B cell (primary cell): ENCODE data around the gene ABCC9. TPM values are rescaled to one million over a fixed set of nuclear protein-coding genes. Genes with fewer than 3 reads are reported as not detected.

ENCODE experiments used
- ATAC-seq: fragments of 200-7000 bp; cut with Tn5 transposase; one replicate; pipeline ENCODE4 v1.10.0; 2021; ENCODE audit warnings: low read depth, mild to moderate bottlenecking, moderate number of reproducible peaks, moderate library complexity
- CTCF ChIA-PET: fragments of 350-600 bp; sonication (Branson Sonifier 250); formaldehyde crosslinking; loops from one replicate; lab custom pipeline; 2021; ENCODE audit warnings: antibody characterized with exemption, inconsistent platforms; lab: Charles Lee
- POLR2A ChIA-PET: fragments of 350-600 bp; sonication (Branson Sonifier 250); formaldehyde crosslinking; loops from one replicate; lab custom pipeline; 2021; ENCODE audit warnings: antibody characterized with exemption; lab: Charles Lee
- DNase-seq: peaks from one replicate; pipeline ENCODE4 v3.0.0; 2013
- H2AFZ ChIP-seq: 2 replicates; pipeline ENCODE4 v1.6.1; 2012; ENCODE audit warnings: mild to moderate bottlenecking, low read depth, low read length; ENCODE audit not compliant: insufficient read depth, poor library complexity, severe bottlenecking
- H3K27ac ChIP-seq, 2 donors: 1 replicate in 1 of 2; 2 replicates in 1 of 2; pipeline ENCODE4 v1.5.1; 2012 to 2013; ENCODE audit warnings: low read length in 2 of 2, mild to moderate bottlenecking in 2 of 2, moderate library complexity in 1 of 2
- H3K27me3 ChIP-seq, 4 experiments: fragments of 200-600 bp in 1 of 4; sonication (generic) in 1 of 4; replicated peaks in 1 of 4; 1 replicate in 2 of 4; 2 replicates in 2 of 4; pipeline versions ENCODE4 v1.6.1 to v1.7.0; 2013 to 2016; ENCODE audit warnings: low read length in 3 of 4, mild to moderate bottlenecking in 2 of 4, mixed read lengths in 1 of 4, moderate library complexity in 1 of 4; ENCODE audit not compliant: insufficient read depth in 4 of 4, control insufficient read depth in 3 of 4; ENCODE audit errors: control extremely low read depth in 1 of 4
- H3K36me3 ChIP-seq, 2 experiments: replicated peaks in 1 of 2; 1 replicate in 1 of 2; 2 replicates in 1 of 2; pipeline versions ENCODE4 v1.6.1 to v1.7.1; 2013; ENCODE audit warnings: low read length in 1 of 2; ENCODE audit not compliant: insufficient read depth in 2 of 2, control insufficient read depth in 1 of 2; ENCODE audit errors: control extremely low read depth in 1 of 2, extremely low read depth in 1 of 2
- H3K4me1 ChIP-seq, 2 donors: fragments of 200-600 bp in 1 of 2; sonication (generic) in 1 of 2; 1 replicate in 1 of 2; 2 replicates in 1 of 2; pipeline versions ENCODE4 v1.5.1 to v1.6.1; 2013 to 2017; ENCODE audit warnings: low read length in 2 of 2; ENCODE audit not compliant: control insufficient read depth in 2 of 2, insufficient read depth in 2 of 2
- H3K4me2 ChIP-seq: replicated peaks from 2 replicates; pipeline ENCODE3; 2012; ENCODE audit warnings: mild to moderate bottlenecking, low read depth, low read length; ENCODE audit not compliant: poor library complexity, severe bottlenecking
- H3K4me3 ChIP-seq, 5 experiments: fragments of 200-600 bp in 1 of 5; sonication (generic) in 1 of 5; 1 replicate in 3 of 5; 2 replicates in 2 of 5; pipeline versions ENCODE4 v1.5.1 to v1.7.0; 2011 to 2016; ENCODE audit warnings: low read length in 4 of 5, mild to moderate bottlenecking in 4 of 5, low read depth in 2 of 5, control low read depth in 1 of 5, moderate library complexity in 1 of 5; ENCODE audit not compliant: insufficient read depth in 1 of 5; ENCODE audit errors: control extremely low read depth in 1 of 5, extremely low read depth in 1 of 5
- H3K79me2 ChIP-seq: fragments of 200-600 bp; sonication (generic); one replicate; pipeline ENCODE4 v1.6.0; 2016; ENCODE audit warnings: low read length; ENCODE audit not compliant: control insufficient read depth, insufficient read depth
- H3K9ac ChIP-seq: fragments of 200-600 bp; sonication (generic); 2 replicates; pipeline ENCODE4 v1.6.1; 2017; ENCODE audit warnings: mild to moderate bottlenecking, low read length, moderate library complexity
- H3K9me3 ChIP-seq, 3 donors: one replicate each; pipeline versions ENCODE4 v1.6.1 to v1.7.1; 2013; ENCODE audit warnings: low read length in 2 of 3; ENCODE audit not compliant: control insufficient read depth in 2 of 3, insufficient read depth in 1 of 3; ENCODE audit errors: control extremely low read depth in 1 of 3
- H4K20me1 ChIP-seq: 2 replicates; pipeline ENCODE4 v1.6.0; 2012; ENCODE audit warnings: mild to moderate bottlenecking, low read length; ENCODE audit not compliant: insufficient read depth, control insufficient read depth, poor library complexity, severe bottlenecking
- H3K27ac Mint-ChIP-seq: one replicate; pipeline ENCODE4 v1.8.0; 2021; ENCODE audit warnings: mixed read lengths
- H3K27me3 Mint-ChIP-seq: one replicate; pipeline ENCODE4 v1.8.0; 2021; ENCODE audit warnings: mixed read lengths
- H3K4me1 Mint-ChIP-seq: one replicate; pipeline ENCODE4 v1.8.0; 2021; ENCODE audit warnings: mixed read lengths
- H3K4me3 Mint-ChIP-seq: one replicate; pipeline ENCODE4 v1.8.0; 2021; ENCODE audit warnings: mixed read lengths
- H3K9me3 Mint-ChIP-seq: one replicate; pipeline ENCODE4 v1.8.0; 2022; ENCODE audit warnings: mixed read lengths; ENCODE audit not compliant: insufficient read depth
- EZH2 ChIP-seq: IDR thresholded peaks from 2 replicates; pipeline ENCODE4 v1.6.1; 2012; ENCODE audit warnings: borderline replicate concordance, low read depth, mild to moderate bottlenecking, moderate library complexity, low read length; ENCODE audit not compliant: insufficient read depth, poor library complexity, severe bottlenecking
- WGBS: methylation state at CpG from one replicate; pipeline ENCODE4 v1.1.5; 2013; ENCODE audit warnings: missing lambda C conversion rate; ENCODE audit not compliant: insufficient coverage; 5-methylcytosine and 5-hydroxymethylcytosine counted together
- intact Hi-C: fragments of 100-400 bp; cut with micrococcal nuclease; formaldehyde crosslinking; loops from one replicate; pipeline ENCODE4 v1.10.0; 2022
- polyA plus RNA-seq: library from polyadenylated mRNA; depleted of rRNA; stranded (reverse); fragments of >200 nt; gene quantifications from 2 replicates; pipeline ENCODE4 v1.2.3, GENCODE V29; 2012
- total RNA-seq, 2 donors: library from RNA; stranded (reverse); fragments of 120-200 nt in 1 of 2; gene quantifications; 1 replicate in 1 of 2; 2 replicates in 1 of 2; pipeline versions ENCODE4 v1.2.3 to v1.2.4, GENCODE V29; 2013 to 2022
- TF ChIP-seq, protein P1 (sequence below): fragments of 200-600 bp; IDR thresholded peaks from one replicate; pipeline ENCODE4 v1.8.0; 2022; ENCODE audit warnings: antibody characterized with exemption, mild to moderate bottlenecking

Gene ABCC9
- total and polyA plus RNA-seq, 2 donors (not counting 1 experiment from before 2014, with no cell fraction given): not detected

DNA sequence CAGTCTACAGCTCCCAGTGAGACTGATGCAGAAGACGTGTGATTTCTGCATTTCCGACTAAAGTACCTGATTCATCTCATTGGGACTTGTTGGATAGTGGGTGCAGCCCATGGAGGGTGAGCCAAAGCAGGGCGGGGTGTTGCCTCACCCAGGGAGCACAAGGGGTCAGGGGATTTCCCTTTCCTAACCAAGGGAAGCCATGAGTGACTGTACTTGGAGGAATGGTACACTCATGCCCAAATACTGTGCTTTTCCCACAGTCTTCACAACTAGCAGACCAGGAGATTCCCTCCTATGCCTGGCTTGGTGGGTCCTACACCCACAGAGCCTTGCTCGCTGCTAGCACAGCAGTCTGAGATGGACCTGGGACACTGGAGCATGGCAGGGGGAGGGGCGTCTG, 21.0 kb upstream of the ABCC9 start:
- Histone ChIP-seq H3K4me3 (no peak overlapping the region), H4K20me1 (no peaks in the 10 kb centered on the region), H2AFZ (no peak overlapping the region), H3K9me3 (peaks cover 0 to 5% (median 1%) of the 10 kb centered on the region in 3 donors), H3K36me3 (no peaks in the 10 kb centered on the region), H3K27me3 (no peaks in the 10 kb centered on the region), H3K9ac (no peak overlapping the region), H3K4me1 (no peaks in the 10 kb centered on the region), H3K27ac (no peak overlapping the region), H3K79me2 (no peaks in the 10 kb centered on the region), H3K4me2 (no peak overlapping the region)
- H3K27ac Mint-ChIP-seq: no peak overlapping the region
- H3K27me3 Mint-ChIP-seq: peaks cover 5% of the 10 kb centered on the region
- DNase-seq: no peak
- TF ChIP-seq, protein P1, sequence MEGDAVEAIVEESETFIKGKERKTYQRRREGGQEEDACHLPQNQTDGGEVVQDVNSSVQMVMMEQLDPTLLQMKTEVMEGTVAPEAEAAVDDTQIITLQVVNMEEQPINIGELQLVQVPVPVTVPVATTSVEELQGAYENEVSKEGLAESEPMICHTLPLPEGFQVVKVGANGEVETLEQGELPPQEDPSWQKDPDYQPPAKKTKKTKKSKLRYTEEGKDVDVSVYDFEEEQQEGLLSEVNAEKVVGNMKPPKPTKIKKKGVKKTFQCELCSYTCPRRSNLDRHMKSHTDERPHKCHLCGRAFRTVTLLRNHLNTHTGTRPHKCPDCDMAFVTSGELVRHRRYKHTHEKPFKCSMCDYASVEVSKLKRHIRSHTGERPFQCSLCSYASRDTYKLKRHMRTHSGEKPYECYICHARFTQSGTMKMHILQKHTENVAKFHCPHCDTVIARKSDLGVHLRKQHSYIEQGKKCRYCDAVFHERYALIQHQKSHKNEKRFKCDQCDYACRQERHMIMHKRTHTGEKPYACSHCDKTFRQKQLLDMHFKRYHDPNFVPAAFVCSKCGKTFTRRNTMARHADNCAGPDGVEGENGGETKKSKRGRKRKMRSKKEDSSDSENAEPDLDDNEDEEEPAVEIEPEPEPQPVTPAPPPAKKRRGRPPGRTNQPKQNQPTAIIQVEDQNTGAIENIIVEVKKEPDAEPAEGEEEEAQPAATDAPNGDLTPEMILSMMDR: no peak
- no peak for TF ChIP-seq EZH2
- no peak overlapping the region for H3K4me3 Mint-ChIP-seq
- peaks cover 4% of the 10 kb centered on the region for H3K9me3 Mint-ChIP-seq
- no peaks in the 10 kb centered on the region for H3K4me1 Mint-ChIP-seq
- ChIA-PET CTCF (no interaction called here), POLR2A (no interaction called here)
- no peak for ATAC-seq
- intact Hi-C loops: no loop called here
- WGBS: 90% methylated on average over 4 of the region's 5 CpGs

DNA sequence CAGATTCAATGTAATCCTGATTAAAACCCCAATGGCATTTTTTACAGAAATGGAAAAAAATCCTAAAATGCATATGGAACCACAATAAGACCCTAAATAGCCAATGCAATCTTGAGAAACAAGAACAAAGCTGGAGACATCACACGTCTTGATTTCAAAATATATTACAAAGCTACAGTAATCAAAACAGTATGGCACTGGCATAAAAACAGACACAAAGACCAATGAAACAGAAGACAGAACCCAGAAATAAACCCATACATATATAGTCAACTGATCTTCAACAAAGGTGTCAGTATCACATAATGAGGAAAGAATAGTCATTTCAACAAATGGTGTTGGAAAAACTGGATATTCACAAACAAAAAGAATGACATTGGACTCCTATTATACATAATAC, 9.4 kb upstream of the ABCC9 start:
- intact Hi-C loops: no loop called here
- no peak overlapping the region for H2AFZ ChIP-seq
- H3K36me3 ChIP-seq: no peaks in the 10 kb centered on the region
- H3K9me3 Mint-ChIP-seq: peaks cover 11% of the 10 kb centered on the region
- H3K27ac ChIP-seq: no peak overlapping the region
- CTCF ChIA-PET: no interaction called here
- no peak overlapping the region for H3K4me3 ChIP-seq
- no peak overlapping the region for H3K4me2 ChIP-seq
- POLR2A ChIA-PET: no interaction called here
- H3K27me3 ChIP-seq: peaks cover 0 to 4% (median 0%) of the 10 kb centered on the region in 4 experiments
- no peak overlapping the region for H3K27ac Mint-ChIP-seq
- WGBS: 100% methylated on average over 1 of the region's 1 CpG
- H3K4me3 Mint-ChIP-seq: no peak overlapping the region
- no peaks in the 10 kb centered on the region for H4K20me1 ChIP-seq
- H3K9ac ChIP-seq: no peak overlapping the region
- no peaks in the 10 kb centered on the region for H3K4me1 Mint-ChIP-seq
- no peak for ATAC-seq
- no peaks in the 10 kb centered on the region for H3K4me1 ChIP-seq
- H3K79me2 ChIP-seq: no peaks in the 10 kb centered on the region
- peaks cover 2 to 9% (median 9%) of the 10 kb centered on the region in 3 donors for H3K9me3 ChIP-seq
- no peaks in the 10 kb centered on the region for H3K27me3 Mint-ChIP-seq
- no peak for TF ChIP-seq EZH2
- TF ChIP-seq, protein P1: no peak
- no peak for DNase-seq
